NCI-H146 (cell line): ENCODE measurements around the gene PRXL2A.
"Not testable (repeated sequence)": the region's sequence is repeated elsewhere in the genome, so short reads cannot be mapped to it uniquely, and the experiment has no call there.

ENCODE experiments used
- DNase-seq: peaks from one replicate; lab custom pipeline; 2025; lab: John Stamatoyannopoulos, UW

Gene PRXL2A

DNA sequence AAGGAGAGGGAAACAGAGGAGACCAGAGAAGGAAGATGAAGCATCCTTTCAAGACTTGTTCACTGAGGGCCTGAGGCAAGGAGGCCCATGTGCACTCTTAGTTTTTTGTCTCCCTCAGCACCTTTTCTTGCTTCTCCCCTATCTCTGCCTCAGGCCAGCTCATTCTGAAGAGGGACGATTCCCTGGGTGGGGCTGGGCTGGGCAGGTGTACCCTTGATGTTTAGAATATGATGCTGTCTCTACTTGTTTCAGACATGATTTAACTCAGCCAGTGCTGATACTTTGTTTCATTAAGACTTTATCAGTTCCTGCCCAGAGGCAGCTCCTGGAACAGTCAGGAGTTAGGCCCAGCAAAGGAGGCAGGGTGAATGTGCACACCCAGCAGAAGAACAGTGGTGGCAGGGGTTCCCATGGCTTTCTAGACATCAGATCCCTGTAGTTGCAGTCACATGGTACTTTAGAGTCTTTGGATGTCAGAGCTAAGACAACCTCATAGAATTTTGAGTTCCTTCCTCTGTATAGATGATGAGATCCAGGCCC is 3.4 kb downstream of the PRXL2A start:
- no peak for DNase-seq

DNA sequence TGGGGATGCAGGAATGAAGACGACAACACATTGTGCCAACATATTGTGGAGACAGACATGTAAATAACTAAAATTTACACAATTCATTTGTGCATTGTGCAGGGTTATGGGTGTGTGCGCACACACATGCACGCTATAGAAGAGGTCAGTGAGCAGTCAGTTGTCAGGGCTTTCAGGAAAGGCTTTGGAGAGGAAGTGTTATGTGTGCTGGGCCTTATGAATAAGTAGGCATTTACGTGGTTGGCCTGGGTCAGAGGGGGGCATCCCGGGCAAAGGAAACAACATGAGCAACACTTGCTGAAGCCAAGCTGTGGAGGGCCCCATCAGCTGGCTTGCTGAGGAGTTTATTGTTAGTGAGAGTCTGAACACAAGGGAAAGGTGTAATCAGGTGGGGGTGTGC is 4.1 kb downstream of the PRXL2A start:
- no peak for DNase-seq

DNA sequence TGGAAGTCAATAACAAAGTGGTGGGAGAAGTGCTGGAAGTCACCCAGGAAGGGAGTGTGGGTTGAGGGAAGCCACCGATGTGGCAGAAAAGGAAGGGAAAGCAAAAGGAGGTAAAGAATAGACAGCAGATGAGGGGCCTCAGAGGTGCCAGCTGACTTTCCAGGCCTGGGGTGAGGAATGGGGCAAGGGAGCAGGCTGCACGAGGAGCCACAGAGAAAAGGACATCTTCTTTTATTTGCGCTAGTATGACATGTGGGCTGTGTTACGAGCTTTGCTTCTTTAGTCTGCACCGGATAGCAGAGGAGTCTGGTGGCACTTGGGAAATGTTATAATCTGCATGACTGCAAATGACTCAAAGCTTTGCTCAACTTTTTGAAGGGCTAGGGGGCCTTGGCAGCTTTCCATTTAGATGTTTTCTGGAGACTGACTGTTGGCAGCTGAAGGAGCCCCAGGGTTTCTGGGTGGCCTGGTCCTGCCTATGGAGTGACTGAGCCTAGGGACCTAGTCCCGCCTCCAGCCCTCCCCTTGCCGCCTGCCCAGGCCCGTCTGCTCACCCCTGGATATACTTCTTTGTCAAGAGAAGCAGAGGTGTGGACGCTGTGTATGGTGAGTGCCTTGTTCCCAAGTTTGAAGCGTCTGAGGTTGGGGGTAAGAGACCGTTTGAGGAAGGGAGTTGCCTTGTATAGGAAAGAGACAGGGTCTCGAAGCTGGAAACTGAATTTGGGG is 5.1 kb downstream of the PRXL2A start:
- DNase-seq, result no peak

- peak; percentile 45 for DNase-seq
Measured at GRCh38 chr10:80414142-80414895, 6.0 kb downstream of the PRXL2A start.

GRCh38 chr10:80415734-80416478 is 7.6 kb downstream of the PRXL2A start:
- DNase-seq, result no peak

- no peak for DNase-seq
Measured at GRCh38 chr10:80416479-80417098, 8.2 kb downstream of the PRXL2A start.

DNA sequence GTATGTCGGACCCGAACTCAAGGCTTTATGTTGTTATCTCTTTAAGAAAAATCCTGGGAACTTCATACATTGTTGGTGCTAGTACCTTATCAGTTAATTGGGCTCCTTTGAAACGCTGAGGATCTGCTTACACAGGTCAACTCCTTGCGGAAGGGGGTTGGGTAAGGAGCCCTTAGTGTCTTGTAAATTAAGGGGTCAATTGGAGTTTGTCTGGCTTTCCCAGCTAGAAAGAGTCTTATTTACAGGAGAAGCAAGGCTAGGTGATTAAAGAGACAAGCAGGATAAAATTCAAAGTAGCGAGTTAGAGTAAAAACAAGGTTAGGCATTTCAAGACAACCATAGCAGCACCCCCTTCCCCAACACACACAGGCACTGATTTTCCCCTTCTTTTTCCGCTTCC is 8.9 kb downstream of the PRXL2A start:
- not testable (repeated sequence) for DNase-seq

GRCh38 chr10:80421050-80421706 is 12.8 kb downstream of the PRXL2A start:
- no peak for DNase-seq

DNA sequence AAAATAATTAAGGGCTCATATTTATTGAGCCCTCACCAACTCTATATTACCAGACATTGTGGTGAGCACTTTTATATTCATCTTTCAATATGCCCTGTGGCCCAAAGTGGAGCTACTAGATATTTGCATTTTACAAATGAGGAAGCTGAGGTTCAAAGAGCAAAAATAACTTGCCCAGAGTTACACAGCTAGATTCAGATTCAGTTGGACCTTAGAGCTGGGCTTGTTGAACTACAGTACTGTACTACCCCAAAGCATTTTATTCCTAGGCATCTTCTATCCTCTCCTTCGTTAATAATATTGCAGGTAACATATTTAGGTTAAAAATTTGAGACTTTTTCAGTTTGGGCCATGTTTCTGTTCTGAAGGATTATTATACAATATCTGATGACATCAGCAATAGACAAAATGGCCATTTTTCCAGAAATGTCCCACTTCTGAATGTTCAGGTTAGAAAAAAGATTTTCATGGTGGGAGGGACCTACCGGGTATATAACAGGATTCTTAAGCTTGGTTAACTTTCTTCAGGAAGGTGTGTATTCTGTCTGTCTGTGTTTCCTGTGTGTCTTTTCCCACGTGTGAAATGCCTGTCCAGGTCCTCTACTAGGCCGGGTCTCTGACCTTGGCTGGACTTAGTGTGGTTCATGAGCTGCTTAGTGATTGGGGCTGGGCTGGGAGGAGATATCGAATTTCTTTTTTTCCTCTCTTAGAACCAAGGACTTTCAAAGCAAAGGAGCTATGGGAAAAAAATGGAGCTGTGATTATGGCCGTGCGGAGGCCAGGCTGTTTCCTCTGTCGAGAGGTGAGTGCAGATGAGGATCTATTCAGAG is 13.6 kb downstream of the PRXL2A start:
- no peak for DNase-seq

- DNase-seq, result no peak
Measured at GRCh38 chr10:80425901-80426300, 17.6 kb downstream of the PRXL2A start.

- DNase-seq, result no peak
Measured at GRCh38 chr10:80427541-80427940, 19.2 kb downstream of the PRXL2A start.

GRCh38 chr10:80429521-80429973 is 21.2 kb downstream of the PRXL2A start:
- DNase-seq, result no peak

DNA sequence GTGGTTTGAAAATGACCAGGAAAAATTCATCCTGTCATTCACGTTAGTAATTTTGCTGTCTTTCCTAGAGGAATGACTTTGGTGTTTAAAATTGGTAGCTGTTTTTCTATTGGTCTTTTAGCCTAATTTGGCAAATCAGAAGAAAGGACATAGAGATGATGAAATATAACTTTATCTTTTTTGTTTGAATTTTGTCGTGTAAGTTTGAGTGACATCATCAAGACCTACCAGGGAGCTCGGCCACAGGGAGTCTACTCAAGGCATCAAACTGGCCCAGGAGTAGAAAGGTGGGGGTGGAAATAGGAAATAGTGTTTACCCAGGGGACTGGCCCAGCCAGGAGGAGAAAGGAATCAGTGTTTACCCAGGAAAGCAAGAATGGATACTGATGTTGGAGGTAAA is 24.8 kb downstream of the PRXL2A start:
- DNase-seq, result no peak

- no peak for DNase-seq
Measured at GRCh38 chr10:80436446-80437098, 28.2 kb downstream of the PRXL2A start.

DNA sequence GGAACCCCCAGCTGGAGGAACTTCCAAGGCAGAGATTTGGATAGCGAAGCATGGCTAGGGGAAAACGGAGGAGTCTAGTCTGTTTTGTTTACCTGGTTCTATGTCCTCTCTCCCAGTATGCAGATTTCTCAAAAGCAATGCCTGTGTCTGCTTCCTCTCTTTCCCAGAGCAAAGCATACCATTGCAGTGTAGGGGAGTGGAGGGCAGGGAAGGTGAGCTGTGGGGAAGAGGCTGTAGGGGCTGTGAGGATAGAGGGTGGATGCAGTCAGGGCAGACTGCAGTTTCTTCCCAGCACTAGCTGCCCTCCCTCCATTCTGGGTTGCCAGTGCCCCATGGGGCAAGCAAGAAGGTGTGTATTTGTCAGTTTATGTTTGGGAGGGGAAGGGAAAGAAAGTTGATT is 28.9 kb downstream of the PRXL2A start:
- no peak for DNase-seq

GRCh38 chr10:80441831-80442230 is 33.5 kb downstream of the PRXL2A start:
- no peak for DNase-seq

- no peak for DNase-seq
Measured at GRCh38 chr10:80442879-80443278, 34.5 kb downstream of the PRXL2A start.

DNA sequence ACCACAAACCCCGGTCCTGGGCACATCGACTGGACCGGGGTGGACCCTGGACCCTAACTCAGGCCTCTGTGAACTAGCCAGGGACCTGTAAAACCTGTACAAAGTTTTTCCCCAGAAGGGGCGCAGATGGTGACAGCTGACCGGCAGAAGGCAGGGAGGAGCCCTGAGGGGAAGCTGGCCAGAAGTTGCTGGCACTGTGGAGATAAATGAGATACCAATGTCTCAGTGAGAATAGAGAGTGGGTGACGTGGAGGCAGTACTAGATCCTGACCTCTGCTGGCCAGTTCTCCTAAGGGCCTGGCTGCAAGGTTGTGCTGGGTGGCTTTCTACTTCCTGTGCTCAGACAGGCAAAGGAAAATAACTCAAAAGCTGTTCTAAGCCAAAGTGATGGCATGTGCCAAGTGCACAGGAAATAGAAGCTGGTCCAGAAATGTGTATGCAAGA is 35.2 kb downstream of the PRXL2A start:
- DNase-seq, result no peak

- DNase-seq, result no peak
Measured at GRCh38 chr10:80444124-80444523, 35.8 kb downstream of the PRXL2A start.
